IPS DF 6.9 (cell line): Measurements from ENCODE around the gene SAXO1.
"Not testable (repeated sequence)": the region's sequence is repeated elsewhere in the genome, so short reads cannot be mapped to it uniquely, and the experiment has no call there.

Experiments used
- DNase-seq: peaks from one replicate; pipeline ENCODE4 v3.0.0-alpha.2; 2013; ENCODE audit warnings: low read depth, low spot score
- H3K27ac ChIP-seq: one replicate; pipeline ENCODE4 v1.5.1; 2013; ENCODE audit warnings: low read length, control low read depth
- H3K27me3 ChIP-seq: 2 replicates; pipeline ENCODE4 v1.6.1; 2013; ENCODE audit warnings: mild to moderate bottlenecking, low read length; ENCODE audit not compliant: control insufficient read depth, insufficient read depth
- H3K36me3 ChIP-seq: 2 replicates; pipeline ENCODE4 v1.6.1; 2013; ENCODE audit warnings: low read length; ENCODE audit not compliant: control insufficient read depth, insufficient read depth
- H3K4me1 ChIP-seq: 2 replicates; pipeline ENCODE4 v1.6.1; 2013; ENCODE audit warnings: low read length; ENCODE audit not compliant: control insufficient read depth, insufficient read depth
- H3K4me3 ChIP-seq: 2 replicates; pipeline ENCODE4 v1.5.1; 2013; ENCODE audit warnings: mild to moderate bottlenecking, low read length
- H3K9me3 ChIP-seq: 2 replicates; pipeline ENCODE4 v1.6.1; 2013; ENCODE audit warnings: low read length, inconsistent platforms; ENCODE audit not compliant: control insufficient read depth, insufficient read depth
- WGBS: extraction: QIAGEN DNeasy Blood & Tissue Kit; methylation state at CpG from one replicate; pipeline ENCODE4 v1.1.7; 2013; ENCODE audit warnings: mixed read lengths, missing lambda C conversion rate; ENCODE audit not compliant: insufficient read length, insufficient coverage; 5-methylcytosine and 5-hydroxymethylcytosine counted together

Gene SAXO1

GRCh38 chr9:18935541-18935940, 97.5 kb downstream of the SAXO1 start:
- H3K27me3 ChIP-seq, result no peaks in the 10 kb centered on the region
- WGBS, result no CpG with 5 or more reads among the region's 2 CpGs
- no peaks in the 10 kb centered on the region for H3K9me3 ChIP-seq
- no peak for DNase-seq
- H3K36me3 ChIP-seq, result no peaks in the 10 kb centered on the region
- H3K27ac ChIP-seq, result no peak overlapping the region
- no peaks in the 10 kb centered on the region for H3K4me1 ChIP-seq
- no peak overlapping the region for H3K4me3 ChIP-seq

- H3K27me3 ChIP-seq, H3K36me3 ChIP-seq, H3K27ac ChIP-seq, H3K9me3 ChIP-seq, H3K4me1 ChIP-seq, H3K4me3 ChIP-seq, DNase-seq: not testable (repeated sequence)
- no CpG with 5 or more reads among the region's 13 CpGs for WGBS
Measured at GRCh38 chr9:18930611-18931010, 102.4 kb downstream of the SAXO1 start.

DNA sequence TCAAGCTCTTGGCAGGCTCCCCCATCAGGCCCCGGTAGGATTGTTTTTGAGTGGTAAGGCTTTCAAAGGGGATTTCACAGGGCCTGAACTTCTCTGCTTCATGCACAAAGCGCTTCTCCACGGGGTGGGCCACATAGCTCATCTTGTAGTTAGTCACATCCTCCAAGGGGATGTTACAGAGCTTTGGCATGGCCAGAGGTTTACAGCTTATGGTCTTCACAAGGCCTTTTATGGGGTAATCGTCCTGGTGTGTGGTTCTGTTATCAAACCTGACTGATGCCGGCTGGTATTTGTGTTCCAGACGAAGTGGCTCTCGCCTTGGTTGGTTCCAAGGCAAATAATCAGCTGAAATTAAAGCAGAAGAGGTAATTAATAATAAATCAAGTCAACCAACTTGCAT, 104.3 kb downstream of the SAXO1 start:
- Histone ChIP-seq H3K27me3 (no peaks in the 10 kb centered on the region), H3K27ac (no peak overlapping the region), H3K4me3 (no peak overlapping the region), H3K36me3 (no peaks in the 10 kb centered on the region), H3K9me3 (no peaks in the 10 kb centered on the region), H3K4me1 (no peaks in the 10 kb centered on the region)
- no peak for DNase-seq
- WGBS, result no CpG with 5 or more reads among the region's 7 CpGs

GRCh38 chr9:18926513-18926912, 106.5 kb downstream of the SAXO1 start:
- H3K9me3 ChIP-seq, result no peaks in the 10 kb centered on the region
- H3K4me1 ChIP-seq, result no peaks in the 10 kb centered on the region
- H3K36me3 ChIP-seq, result no peaks in the 10 kb centered on the region
- no peak overlapping the region for H3K27ac ChIP-seq
- DNase-seq, result no peak
- H3K4me3 ChIP-seq, result no peak overlapping the region
- no CpG with 5 or more reads among the region's 3 CpGs for WGBS
- H3K27me3 ChIP-seq, result no peaks in the 10 kb centered on the region

GRCh38 chr9:18925880-18926279, 107.1 kb downstream of the SAXO1 start:
- Histone ChIP-seq H3K4me1 (no peaks in the 10 kb centered on the region), H3K36me3 (no peaks in the 10 kb centered on the region), H3K27ac (no peak overlapping the region), H3K27me3 (no peaks in the 10 kb centered on the region), H3K4me3 (no peak overlapping the region), H3K9me3 (no peaks in the 10 kb centered on the region)
- no peak for DNase-seq

DNA sequence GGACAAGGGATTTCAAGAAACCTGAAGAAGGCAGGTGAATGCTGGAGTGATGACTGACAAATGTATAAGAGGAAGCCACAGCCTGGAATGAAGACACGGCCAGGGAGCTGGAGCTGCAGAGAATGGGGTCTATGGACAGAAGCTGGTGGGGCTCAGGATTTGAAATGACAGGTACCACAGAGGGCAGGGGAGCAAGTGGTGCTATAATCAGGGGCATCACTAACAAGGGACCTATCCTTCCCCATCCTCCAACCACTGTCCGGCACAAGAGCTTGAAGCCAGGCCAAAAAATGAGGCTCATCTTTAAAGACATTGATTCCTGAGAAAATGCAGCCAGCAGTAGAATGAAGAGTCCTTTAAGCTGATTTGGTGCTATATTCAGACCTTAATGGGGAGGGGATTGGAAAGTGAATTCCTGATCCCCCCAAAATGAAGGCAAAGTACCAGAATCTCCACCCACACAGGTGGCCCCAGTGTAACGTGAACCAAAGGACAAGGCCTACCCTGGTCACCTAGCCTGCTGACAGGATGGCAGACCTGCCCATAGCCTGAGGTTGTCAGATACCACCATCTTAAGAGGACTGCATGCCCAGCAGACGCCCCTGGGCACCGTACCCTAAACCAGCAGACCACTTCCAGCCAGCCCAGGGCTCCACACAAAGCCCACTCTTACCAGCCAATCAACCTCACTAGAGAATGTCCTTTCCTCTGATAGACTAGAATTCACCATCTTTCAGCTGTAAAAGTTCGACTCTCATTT, 109.2 kb downstream of the SAXO1 start:
- H3K27me3 ChIP-seq, result no peaks in the 10 kb centered on the region
- H3K27ac ChIP-seq, result no peak overlapping the region
- no peaks in the 10 kb centered on the region for H3K36me3 ChIP-seq
- H3K4me1 ChIP-seq, result no peaks in the 10 kb centered on the region
- H3K4me3 ChIP-seq, result no peak overlapping the region
- no peak for DNase-seq
- no CpG with 5 or more reads among the region's 6 CpGs for WGBS
- no peaks in the 10 kb centered on the region for H3K9me3 ChIP-seq

- H3K4me3 ChIP-seq, result no peak overlapping the region
- no peaks in the 10 kb centered on the region for H3K27me3 ChIP-seq
- H3K4me1 ChIP-seq, result no peaks in the 10 kb centered on the region
- no peaks in the 10 kb centered on the region for H3K9me3 ChIP-seq
- H3K27ac ChIP-seq, result no peak overlapping the region
- H3K36me3 ChIP-seq, result no peaks in the 10 kb centered on the region
- DNase-seq, result no peak
- WGBS, result no CpG with 5 or more reads among the region's 2 CpGs
Measured at GRCh38 chr9:18923167-18923566, 109.8 kb downstream of the SAXO1 start.

GRCh38 chr9:18922161-18922885, 110.7 kb downstream of the SAXO1 start:
- H3K4me3 ChIP-seq, result no peak overlapping the region
- H3K9me3 ChIP-seq, result no peaks in the 10 kb centered on the region
- no peak overlapping the region for H3K27ac ChIP-seq
- no peak for DNase-seq
- H3K27me3 ChIP-seq, result no peaks in the 10 kb centered on the region
- no peaks in the 10 kb centered on the region for H3K36me3 ChIP-seq
- WGBS, result no CpG with 5 or more reads among the region's 8 CpGs
- no peaks in the 10 kb centered on the region for H3K4me1 ChIP-seq

DNA sequence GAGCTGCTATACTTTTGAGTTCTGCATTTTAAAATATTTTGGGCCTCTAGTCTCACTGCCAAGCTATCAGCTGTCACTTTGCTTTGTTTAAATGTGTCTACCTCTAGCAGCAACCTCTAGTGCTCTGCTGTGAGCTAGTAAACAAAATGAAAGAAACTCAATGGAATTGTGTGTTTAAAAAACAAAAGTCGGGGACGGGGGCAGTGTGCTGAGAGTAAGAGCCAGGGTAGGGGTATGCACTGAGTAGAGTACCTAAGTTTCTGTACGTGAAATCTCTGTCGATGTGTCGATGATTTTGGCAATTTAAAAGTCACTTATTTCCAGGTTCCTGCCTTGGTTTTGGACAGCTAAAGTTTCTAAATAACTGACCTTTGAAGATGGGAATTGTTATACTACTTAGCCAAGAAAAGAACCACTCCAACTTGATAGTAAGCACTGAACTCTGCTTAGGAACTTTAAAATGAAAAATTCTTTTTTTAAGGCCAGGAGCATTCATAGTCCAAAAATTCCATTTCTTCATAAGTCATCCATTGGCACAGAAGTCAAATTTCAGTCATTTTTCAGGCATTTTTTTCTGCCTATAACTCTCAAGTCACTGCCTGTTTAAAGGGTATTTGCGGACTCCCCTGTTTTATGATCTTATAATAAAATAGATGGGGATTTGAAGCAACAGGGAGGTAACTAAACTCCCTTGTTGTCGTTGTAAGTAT, 111.5 kb downstream of the SAXO1 start:
- WGBS, result no CpG with 5 or more reads among the region's 7 CpGs

GRCh38 chr9:18920141-18921084, 112.6 kb downstream of the SAXO1 start:
- H3K9me3 ChIP-seq, result no peaks in the 10 kb centered on the region
- H3K27me3 ChIP-seq, result no peaks in the 10 kb centered on the region
- WGBS, result no CpG with 5 or more reads among the region's 4 CpGs
- H3K4me1 ChIP-seq, result no peaks in the 10 kb centered on the region
- no peak overlapping the region for H3K27ac ChIP-seq
- no peak for DNase-seq
- H3K36me3 ChIP-seq, result no peaks in the 10 kb centered on the region
- no peak overlapping the region for H3K4me3 ChIP-seq

More for the DNA sequence above, 111.5 kb downstream of the SAXO1 start:
- H3K4me1 ChIP-seq, result no peaks in the 10 kb centered on the region
- no peak for DNase-seq
- no peaks in the 10 kb centered on the region for H3K36me3 ChIP-seq
- H3K4me3 ChIP-seq, result no peak overlapping the region
- no peaks in the 10 kb centered on the region for H3K27me3 ChIP-seq
- H3K27ac ChIP-seq, result no peak overlapping the region
- H3K9me3 ChIP-seq, result no peaks in the 10 kb centered on the region
